Thoracic aorta (tissue), 2 donors: ENCODE data around the gene RPL39. TPM values are rescaled to one million over a fixed set of nuclear protein-coding genes. Genes with fewer than 3 reads are reported as not detected.
"Not testable (repeated sequence)": the region's sequence is repeated elsewhere in the genome, so short reads cannot be mapped to it uniquely, and the experiment has no call there.

Source experiments
- ATAC-seq: fragments of 150-250 bp; one replicate; pipeline ENCODE4 v1.8.0; 2017; ENCODE audit warnings: low read depth; ENCODE audit not compliant: insufficient number of reproducible peaks, low FRiP score
- DNase-seq: peaks from one replicate; pipeline ENCODE4 v3.0.0-alpha.2; 2020; ENCODE audit warnings: low spot score
- H3K27ac ChIP-seq, 2 donors: fragments of 200-600 bp; sonication (generic); 1 replicate in 1 of 2; 2 replicates in 1 of 2; pipeline ENCODE4 v1.5.1; 2016; ENCODE audit warnings: mild to moderate bottlenecking in 2 of 2, moderate library complexity in 2 of 2
- H3K27me3 ChIP-seq: fragments of 200-600 bp; sonication (generic); replicated peaks from 2 replicates; pipeline ENCODE4 v1.6.0; 2016; ENCODE audit warnings: mild to moderate bottlenecking; ENCODE audit not compliant: insufficient read depth
- H3K36me3 ChIP-seq: fragments of 200-600 bp; sonication (generic); one replicate; pipeline ENCODE4 v1.5.1; 2016
- H3K4me1 ChIP-seq, 2 donors: fragments of 200-600 bp; sonication (generic); 1 replicate in 1 of 2; 2 replicates in 1 of 2; pipeline versions ENCODE4 v1.5.1 to v1.6.0; 2016; ENCODE audit warnings: low read depth in 2 of 2, mild to moderate bottlenecking in 1 of 2; ENCODE audit not compliant: control insufficient read depth in 1 of 2
- H3K4me3 ChIP-seq: fragments of 200-600 bp; sonication (generic); 2 replicates; pipeline ENCODE4 v1.5.1; 2016; ENCODE audit warnings: mild to moderate bottlenecking
- H3K9me3 ChIP-seq: fragments of 200-600 bp; sonication (generic); 2 replicates; pipeline ENCODE4 v1.5.1; 2016
- CTCF ChIP-seq: fragments of 200-600 bp; sonication (generic); IDR thresholded peaks from one replicate; pipeline ENCODE4 v1.5.1; 2019; ENCODE audit warnings: antibody characterized with exemption
- total RNA-seq, 2 donors: library from RNA; depleted of rRNA; stranded (reverse); fragments of >200 nt; gene quantifications; one replicate each; pipeline versions ENCODE4 v1.1.0 to v1.2.3, GENCODE V29; 2016

Gene RPL39
- total RNA-seq, 2 donors from 2014 or later, result 889 to 1,700 TPM

- H3K27ac ChIP-seq, result no peak overlapping the region
- ATAC-seq, result no peak
- no peak for TF ChIP-seq CTCF
- H3K36me3 ChIP-seq, result no peaks in the 10 kb centered on the region
- no peak for DNase-seq
- no peaks in the 10 kb centered on the region for H3K9me3 ChIP-seq
- H3K27me3 ChIP-seq, result no peaks in the 10 kb centered on the region
- no peak overlapping the region for H3K4me3 ChIP-seq
- H3K4me1 ChIP-seq, result no peaks in the 10 kb centered on the region
Observed at GRCh38 chrX:119775517-119776238, 15.8 kb downstream of the RPL39 start.

GRCh38 chrX:119769388-119769787, 22.0 kb downstream of the RPL39 start:
- H3K36me3 ChIP-seq, H3K4me3 ChIP-seq, H3K27ac ChIP-seq, ATAC-seq, H3K27me3 ChIP-seq, H3K9me3 ChIP-seq, H3K4me1 ChIP-seq, DNase-seq: not testable (repeated sequence)

- H3K4me3 ChIP-seq, DNase-seq, H3K27me3 ChIP-seq, H3K9me3 ChIP-seq, H3K4me1 ChIP-seq, ATAC-seq, H3K36me3 ChIP-seq, H3K27ac ChIP-seq: not testable (repeated sequence)
Observed at GRCh38 chrX:119768436-119768835, 23.0 kb downstream of the RPL39 start.

GRCh38 chrX:119763836-119764387, 27.5 kb downstream of the RPL39 start:
- H3K27me3 ChIP-seq, result no peaks in the 10 kb centered on the region
- H3K4me1 ChIP-seq, result no peaks in the 10 kb centered on the region
- H3K4me3 ChIP-seq, result no peak overlapping the region
- no peak overlapping the region for H3K27ac ChIP-seq
- no peaks in the 10 kb centered on the region for H3K36me3 ChIP-seq
- H3K9me3 ChIP-seq, result no peaks in the 10 kb centered on the region
- ATAC-seq (no peak), DNase-seq (no peak)
- TF ChIP-seq CTCF, result no peak

- Histone ChIP-seq H3K9me3 (no peaks in the 10 kb centered on the region), H3K4me3 (no peak overlapping the region), H3K27me3 (no peaks in the 10 kb centered on the region), H3K27ac (no peak overlapping the region), H3K4me1 (peaks cover 0 to 2% of the 10 kb centered on the region in 2 donors), H3K36me3 (no peaks in the 10 kb centered on the region)
- no peak for TF ChIP-seq CTCF
- ATAC-seq (no peak), DNase-seq (no peak)
Observed at GRCh38 chrX:119763181-119763580, 28.2 kb downstream of the RPL39 start.

- H3K9me3 ChIP-seq, result no peaks in the 10 kb centered on the region
- no peak overlapping the region for H3K4me3 ChIP-seq
- peaks cover 0 to 6% of the 10 kb centered on the region in 2 donors for H3K4me1 ChIP-seq
- H3K27ac ChIP-seq, result no peak overlapping the region
- H3K36me3 ChIP-seq, result no peaks in the 10 kb centered on the region
- no peaks in the 10 kb centered on the region for H3K27me3 ChIP-seq
- no peak for TF ChIP-seq CTCF
- no peak for DNase-seq
- ATAC-seq, result no peak
Observed at GRCh38 chrX:119762718-119763117, 28.7 kb downstream of the RPL39 start.
